Thyroid gland (tissue), 4 donors: ENCODE measurements around the gene ARHGAP15. TPM values are rescaled to one million over a fixed set of nuclear protein-coding genes. Genes with fewer than 3 reads are reported as not detected.

ENCODE experiments used
- DNase-seq, 2 donors: peaks; one replicate each; pipeline ENCODE4 v3.0.0-alpha.2; 2019
- H3K27ac ChIP-seq, 3 donors: fragments of 200-600 bp; sonication (generic); 1 replicate in 2 of 3; 2 replicates in 1 of 3; pipeline ENCODE4 v1.5.1; 2016 to 2019; ENCODE audit warnings: mild to moderate bottlenecking in 1 of 3, moderate library complexity in 1 of 3
- H3K27me3 ChIP-seq: fragments of 200-600 bp; sonication (generic); one replicate; pipeline ENCODE4 v1.5.1; 2019
- H3K36me3 ChIP-seq, 2 donors: fragments of 200-600 bp; sonication (generic); one replicate each; pipeline ENCODE4 v1.5.1; 2016 to 2019
- H3K4me1 ChIP-seq, 2 donors: fragments of 200-600 bp; sonication (generic); one replicate each; pipeline ENCODE4 v1.5.1; 2017 to 2019
- H3K4me3 ChIP-seq, 3 donors: fragments of 200-600 bp; sonication (generic); replicated peaks in 1 of 3; 1 replicate in 2 of 3; 2 replicates in 1 of 3; pipeline ENCODE4 v1.5.1; 2016; ENCODE audit warnings: mild to moderate bottlenecking in 1 of 3
- H3K9me3 ChIP-seq: fragments of 200-600 bp; sonication (generic); one replicate; pipeline ENCODE4 v1.5.1; 2017
- POLR2A ChIP-seq, 2 donors: fragments of 450-650 bp; IDR thresholded peaks; one replicate each; pipeline ENCODE4 v1.6.1; 2017; ENCODE audit warnings: antibody characterized with exemption in 2 of 2, mild to moderate bottlenecking in 2 of 2, moderate library complexity in 1 of 2
- WGBS, 2 donors: methylation state at CpG; one replicate each; pipeline ENCODE4 v1.1.5; 2017; 5-methylcytosine and 5-hydroxymethylcytosine counted together
- intact Hi-C: fragments of 100-400 bp; cut with DNase I; formaldehyde crosslinking; loops from one replicate; pipeline ENCODE4 v1.15.1; 2023
- total RNA-seq, 4 donors: library from RNA; depleted of rRNA; stranded (reverse); fragments of >200 nt; gene quantifications; one replicate each; pipeline ENCODE4 v1.2.3, GENCODE V29; 2016
- TF ChIP-seq, protein P1 (sequence below), 6 experiments: fragments of 200-600 bp in 3 of 6; fragments of 450-650 bp in 3 of 6; sonication (generic) in 3 of 6; IDR thresholded peaks; one replicate each; pipeline ENCODE4 v1.5.1; 2016 to 2019; ENCODE audit warnings: antibody characterized with exemption in 6 of 6, mild to moderate bottlenecking in 2 of 6, inconsistent platforms in 1 of 6, moderate library complexity in 1 of 6

Gene ARHGAP15
- total RNA-seq, 4 donors from 2014 or later = 9.8 to 24.4 (median 11.9) TPM

DNA sequence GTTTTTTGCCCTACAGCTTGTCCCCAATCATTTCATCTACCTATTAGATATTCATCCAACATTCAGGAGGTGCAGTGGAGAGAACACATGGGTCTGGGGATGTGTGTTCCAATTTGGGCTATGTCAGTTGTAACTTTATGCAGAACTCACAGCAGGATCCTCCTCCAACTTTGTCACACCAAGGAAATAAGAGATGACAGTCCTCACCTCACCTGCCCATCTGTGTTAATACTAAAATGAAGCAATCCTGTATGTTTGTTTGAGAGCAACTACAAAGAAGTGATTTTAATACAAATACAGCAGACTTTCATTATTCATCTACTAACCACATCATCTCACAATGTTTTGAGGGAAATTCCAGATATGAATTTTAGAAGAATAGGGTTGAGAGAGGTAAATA lies 126.7 kb downstream of the ARHGAP15 start:
- no peak for DNase-seq
- intact Hi-C loops = no loop called here

DNA sequence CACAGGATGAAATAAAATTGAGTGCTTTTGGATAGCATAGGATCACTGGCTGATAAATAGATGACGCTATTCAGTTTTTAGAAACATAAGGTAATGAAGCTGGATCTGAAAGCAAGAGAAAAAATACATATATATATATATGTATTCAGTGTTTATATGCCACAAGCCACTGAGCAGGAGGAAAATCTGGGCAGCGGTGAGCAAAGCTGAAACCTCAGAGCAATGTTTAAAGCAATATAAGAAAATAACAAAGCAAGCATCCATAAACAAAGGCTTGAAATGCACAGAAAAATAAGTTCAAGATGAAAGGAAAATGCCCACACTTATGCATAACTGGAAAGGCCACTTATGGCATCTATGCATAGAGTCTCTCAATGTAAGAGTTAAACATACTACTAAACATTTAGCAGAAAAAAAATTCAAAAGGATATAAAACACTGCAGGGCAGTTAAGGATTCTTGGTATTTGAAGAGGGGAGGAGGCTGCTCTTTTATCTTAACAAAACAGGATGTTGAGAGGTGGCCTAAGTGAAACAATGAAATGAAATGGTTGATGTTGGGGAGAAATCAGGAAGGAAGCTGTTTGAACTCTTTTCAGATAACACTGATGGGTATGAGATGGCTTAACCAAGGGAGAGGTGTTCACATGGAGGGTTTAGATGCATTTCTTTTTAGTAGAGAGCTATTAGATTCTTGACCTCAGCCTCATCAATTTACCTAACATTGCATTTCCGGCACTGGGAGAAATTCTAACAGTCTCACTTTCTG lies 129.1 kb downstream of the ARHGAP15 start:
- TF ChIP-seq, protein P1, sequence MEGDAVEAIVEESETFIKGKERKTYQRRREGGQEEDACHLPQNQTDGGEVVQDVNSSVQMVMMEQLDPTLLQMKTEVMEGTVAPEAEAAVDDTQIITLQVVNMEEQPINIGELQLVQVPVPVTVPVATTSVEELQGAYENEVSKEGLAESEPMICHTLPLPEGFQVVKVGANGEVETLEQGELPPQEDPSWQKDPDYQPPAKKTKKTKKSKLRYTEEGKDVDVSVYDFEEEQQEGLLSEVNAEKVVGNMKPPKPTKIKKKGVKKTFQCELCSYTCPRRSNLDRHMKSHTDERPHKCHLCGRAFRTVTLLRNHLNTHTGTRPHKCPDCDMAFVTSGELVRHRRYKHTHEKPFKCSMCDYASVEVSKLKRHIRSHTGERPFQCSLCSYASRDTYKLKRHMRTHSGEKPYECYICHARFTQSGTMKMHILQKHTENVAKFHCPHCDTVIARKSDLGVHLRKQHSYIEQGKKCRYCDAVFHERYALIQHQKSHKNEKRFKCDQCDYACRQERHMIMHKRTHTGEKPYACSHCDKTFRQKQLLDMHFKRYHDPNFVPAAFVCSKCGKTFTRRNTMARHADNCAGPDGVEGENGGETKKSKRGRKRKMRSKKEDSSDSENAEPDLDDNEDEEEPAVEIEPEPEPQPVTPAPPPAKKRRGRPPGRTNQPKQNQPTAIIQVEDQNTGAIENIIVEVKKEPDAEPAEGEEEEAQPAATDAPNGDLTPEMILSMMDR (IDR thresholded peaks at IDR 0.05) = no peak
- no peak for TF ChIP-seq POLR2A (IDR thresholded peaks at IDR 0.05)
- no peaks in the 10 kb centered on the region for H3K36me3 ChIP-seq
- WGBS, 2 donors = 80 to 90% methylated on average over 3 of the region's 3 CpGs
- no peak overlapping the region for H3K4me3 ChIP-seq
- no peak overlapping the region for H3K27ac ChIP-seq
- H3K9me3 ChIP-seq = no peaks in the 10 kb centered on the region
- no peaks in the 10 kb centered on the region for H3K4me1 ChIP-seq
- no peaks in the 10 kb centered on the region for H3K27me3 ChIP-seq
- intact Hi-C loops = no loop called here
- no peak for DNase-seq

More for the DNA sequence above, 126.7 kb downstream of the ARHGAP15 start:
- no peaks in the 10 kb centered on the region for H3K9me3 ChIP-seq
- no peaks in the 10 kb centered on the region for H3K27me3 ChIP-seq
- H3K27ac ChIP-seq = no peak overlapping the region
- no peak for TF ChIP-seq POLR2A (IDR thresholded peaks at IDR 0.05)
- TF ChIP-seq, protein P1 (IDR thresholded peaks at IDR 0.05) = no peak
- H3K36me3 ChIP-seq = no peaks in the 10 kb centered on the region
- H3K4me1 ChIP-seq = no peaks in the 10 kb centered on the region
- H3K4me3 ChIP-seq = no peak overlapping the region

DNA sequence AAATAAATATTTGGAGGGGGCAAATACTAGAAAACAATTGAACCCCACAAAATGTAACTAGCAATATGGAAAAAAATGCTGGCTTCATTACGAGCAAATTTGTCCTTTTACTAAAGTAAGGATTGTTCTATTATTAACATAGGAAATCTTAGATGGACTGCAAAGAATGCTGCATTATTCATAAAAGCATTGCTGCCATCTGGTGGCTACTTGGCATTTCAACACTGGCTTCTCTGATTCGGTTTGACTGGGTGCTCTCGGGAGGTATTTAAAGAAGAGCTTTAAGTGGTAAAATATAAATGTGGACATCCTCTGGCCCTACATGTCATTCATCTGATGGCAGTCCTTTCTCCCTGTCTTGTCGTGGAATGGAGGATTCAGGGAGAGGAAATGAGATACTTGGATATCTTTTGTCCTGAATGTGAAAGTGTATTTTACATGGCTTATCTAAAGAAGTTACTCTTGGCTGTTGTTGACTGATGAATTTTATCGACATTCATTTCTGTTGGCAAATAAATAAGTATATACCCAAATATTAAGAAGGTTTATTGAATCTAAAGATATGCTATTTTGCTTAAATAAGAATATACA lies 130.2 kb downstream of the ARHGAP15 start:
- no peak for TF ChIP-seq POLR2A (IDR thresholded peaks at IDR 0.05)
- TF ChIP-seq, protein P1 (IDR thresholded peaks at IDR 0.05) = peak; percentile 17 to 76 (median 62)
- Histone ChIP-seq H3K36me3 (no peaks in the 10 kb centered on the region), H3K9me3 (no peaks in the 10 kb centered on the region), H3K4me3 (no peak overlapping the region), H3K27me3 (no peaks in the 10 kb centered on the region), H3K27ac (no peak overlapping the region), H3K4me1 (no peaks in the 10 kb centered on the region)
- intact Hi-C loops = no loop called here
- DNase-seq = peak; percentile 64 to 69
- WGBS, 2 donors = 11 to 15% methylated on average over 5 of the region's 5 CpGs

DNA sequence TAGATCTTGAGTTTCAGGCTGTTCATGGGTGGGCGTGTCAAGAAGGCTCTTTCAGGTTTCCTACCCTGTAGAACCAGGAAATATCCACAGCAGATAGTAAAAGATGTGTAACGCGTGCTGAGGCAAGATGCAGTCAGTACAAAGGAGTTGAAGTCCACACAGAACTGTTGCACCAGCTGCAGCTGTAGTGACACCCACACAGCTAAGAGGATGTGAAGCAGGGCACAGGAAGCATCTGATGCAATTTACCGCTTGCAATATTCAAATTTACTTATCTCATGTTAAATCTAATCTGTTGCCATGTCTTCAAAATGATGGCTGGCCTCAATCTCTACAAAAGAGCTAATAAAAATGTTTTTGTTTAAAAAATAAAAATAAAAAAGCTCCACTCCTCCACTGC lies 132.8 kb downstream of the ARHGAP15 start:
- Histone ChIP-seq H3K4me1 (peaks cover 0 to 7% of the 10 kb centered on the region in 2 donors), H3K4me3 (no peak overlapping the region), H3K27me3 (no peaks in the 10 kb centered on the region), H3K36me3 (no peaks in the 10 kb centered on the region), H3K9me3 (no peaks in the 10 kb centered on the region), H3K27ac (no peak overlapping the region)
- DNase-seq = peak in 1 of 2 donors; percentile 6
- intact Hi-C loops = no loop called here
- TF ChIP-seq POLR2A (IDR thresholded peaks at IDR 0.05) = no peak
- TF ChIP-seq, protein P1 (IDR thresholded peaks at IDR 0.05) = no peak
- 89 to 90% methylated on average over 4 of the region's 4 CpGs for WGBS, 2 donors

DNA sequence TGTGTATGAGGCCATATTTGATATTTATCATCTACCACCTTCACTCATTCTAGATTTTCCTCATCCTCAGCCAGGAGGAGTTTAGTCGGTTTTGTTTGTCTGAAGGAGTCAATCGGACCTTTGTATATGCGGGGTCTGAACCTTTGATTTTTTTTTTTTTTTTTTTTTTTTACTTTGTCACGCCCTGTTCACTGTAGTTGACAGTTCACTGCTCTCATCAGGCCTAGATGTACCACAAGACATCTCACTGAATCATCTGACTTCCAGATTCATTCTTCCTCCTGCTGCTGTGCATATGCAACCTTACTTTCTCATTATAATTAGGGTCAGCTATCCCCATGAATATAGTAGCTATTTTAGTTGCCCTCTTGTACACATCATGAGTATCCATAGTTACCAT lies 133.2 kb downstream of the ARHGAP15 start:
- H3K36me3 ChIP-seq = no peaks in the 10 kb centered on the region
- H3K4me1 ChIP-seq = peaks cover 0 to 7% of the 10 kb centered on the region in 2 donors
- H3K27ac ChIP-seq = no peak overlapping the region
- DNase-seq = no peak
- 90 to 96% methylated on average over 4 of the region's 4 CpGs for WGBS, 2 donors
- no peak overlapping the region for H3K4me3 ChIP-seq
- no peaks in the 10 kb centered on the region for H3K9me3 ChIP-seq
- intact Hi-C loops = no loop called here
- TF ChIP-seq, protein P1 (IDR thresholded peaks at IDR 0.05) = no peak
- no peak for TF ChIP-seq POLR2A (IDR thresholded peaks at IDR 0.05)
- H3K27me3 ChIP-seq = no peaks in the 10 kb centered on the region
